Mesenchymal stem cell (in vitro differentiated cells and primary cell): ENCODE results near the gene OPRPN.

ENCODE experiments used
- DNase-seq: peaks from one replicate; pipeline ENCODE4 v3.0.0-alpha.2; 2013
- H2AFZ ChIP-seq: one replicate; pipeline ENCODE4 v1.6.1; 2013; ENCODE audit warnings: low read depth, mild to moderate bottlenecking, control low read depth, inconsistent platforms, low read length, moderate library complexity
- H2AK5ac ChIP-seq: 2 replicates; pipeline ENCODE4 v1.6.1; 2013; ENCODE audit warnings: low read length, moderate library complexity, mild to moderate bottlenecking, inconsistent platforms; ENCODE audit not compliant: severe bottlenecking
- H2BK120ac ChIP-seq: one replicate; pipeline ENCODE4 v1.6.1; 2013; ENCODE audit warnings: low read depth, mild to moderate bottlenecking, inconsistent platforms, low read length, moderate library complexity
- H2BK12ac ChIP-seq, 2 experiments: one replicate each; pipeline ENCODE4 v1.6.1; 2013; ENCODE audit warnings: inconsistent platforms in 2 of 2, low read length in 2 of 2, mild to moderate bottlenecking in 2 of 2, moderate library complexity in 2 of 2, control low read depth in 1 of 2
- H2BK15ac ChIP-seq: one replicate; pipeline ENCODE4 v1.6.1; 2013; ENCODE audit warnings: mild to moderate bottlenecking, low read depth, inconsistent platforms; ENCODE audit not compliant: poor library complexity, severe bottlenecking
- H2BK5ac ChIP-seq: 2 replicates; pipeline ENCODE4 v1.6.1; 2013; ENCODE audit warnings: low read depth, mild to moderate bottlenecking, low read length, control low read depth, inconsistent platforms; ENCODE audit not compliant: poor library complexity, severe bottlenecking
- H3K14ac ChIP-seq, 2 experiments: one replicate each; pipeline ENCODE4 v1.6.1; 2013; ENCODE audit warnings: inconsistent platforms in 2 of 2, low read length in 2 of 2, control low read depth in 1 of 2, mild to moderate bottlenecking in 1 of 2, moderate library complexity in 1 of 2
- H3K18ac ChIP-seq, 2 experiments: one replicate each; pipeline ENCODE4 v1.6.1; 2013; ENCODE audit warnings: inconsistent platforms in 2 of 2, low read length in 2 of 2, control low read depth in 1 of 2, low read depth in 1 of 2, mild to moderate bottlenecking in 1 of 2
- H3K23ac ChIP-seq, 2 experiments: one replicate each; pipeline ENCODE4 v1.6.1; 2013; ENCODE audit warnings: inconsistent platforms in 2 of 2, low read length in 2 of 2, mild to moderate bottlenecking in 2 of 2, moderate library complexity in 2 of 2, control low read depth in 1 of 2
- H3K27ac ChIP-seq: 2 replicates; pipeline ENCODE4 v1.5.1; 2013; ENCODE audit warnings: mild to moderate bottlenecking, moderate library complexity, low read length, control low read depth, inconsistent platforms; ENCODE audit not compliant: poor library complexity, severe bottlenecking
- H3K27me3 ChIP-seq, 2 experiments: 2 replicates each; pipeline versions ENCODE4 v1.6.1 to v1.7.0; 2013; ENCODE audit warnings: low read length in 2 of 2, mild to moderate bottlenecking in 2 of 2, moderate library complexity in 2 of 2, control low read depth in 1 of 2, inconsistent platforms in 1 of 2; ENCODE audit not compliant: control insufficient read depth in 1 of 2, insufficient read depth in 1 of 2
- H3K36me3 ChIP-seq, 2 experiments: 2 replicates each; pipeline versions ENCODE4 v1.6.1 to v1.7.0; 2013; ENCODE audit warnings: low read length in 2 of 2, control low read depth in 1 of 2, inconsistent platforms in 1 of 2, low read depth in 1 of 2, mild to moderate bottlenecking in 1 of 2; ENCODE audit not compliant: insufficient read depth in 2 of 2, control insufficient read depth in 1 of 2
- H3K4ac ChIP-seq, 2 experiments: one replicate each; pipeline ENCODE4 v1.6.1; 2013; ENCODE audit warnings: inconsistent platforms in 2 of 2, low read length in 2 of 2, mild to moderate bottlenecking in 2 of 2, moderate library complexity in 2 of 2, control low read depth in 1 of 2, low read depth in 1 of 2
- H3K4me1 ChIP-seq: 2 replicates; pipeline ENCODE4 v1.6.1; 2013; ENCODE audit warnings: low read depth, low read length, control low read depth; ENCODE audit not compliant: control insufficient read depth, insufficient read depth
- H3K4me2 ChIP-seq: 2 replicates; pipeline ENCODE4 v1.6.1; 2013; ENCODE audit warnings: low read length, mild to moderate bottlenecking, inconsistent platforms; ENCODE audit not compliant: poor library complexity, severe bottlenecking
- H3K4me3 ChIP-seq, 2 experiments: 2 replicates each; pipeline versions ENCODE4 v1.5.1 to v1.7.0; 2013; ENCODE audit warnings: low read length in 2 of 2, mild to moderate bottlenecking in 2 of 2, control low read depth in 1 of 2, low read depth in 1 of 2; ENCODE audit not compliant: insufficient read depth in 1 of 2
- H3K79me1 ChIP-seq: replicated peaks from 2 replicates; pipeline ENCODE4 v1.6.1; 2013; ENCODE audit warnings: mild to moderate bottlenecking, control low read depth, low read length, inconsistent platforms; ENCODE audit not compliant: poor library complexity, severe bottlenecking
- H3K9ac ChIP-seq: 2 replicates; pipeline ENCODE4 v1.7.0; 2013; ENCODE audit warnings: mild to moderate bottlenecking, low read length, moderate library complexity
- H3K9me3 ChIP-seq: 2 replicates; pipeline ENCODE4 v1.7.0; 2013; ENCODE audit warnings: mild to moderate bottlenecking, low read length; ENCODE audit not compliant: control insufficient read depth
- H4K8ac ChIP-seq: one replicate; pipeline ENCODE4 v1.6.1; 2013; ENCODE audit warnings: inconsistent platforms, mild to moderate bottlenecking, low read length, moderate library complexity
- H4K91ac ChIP-seq: one replicate; pipeline ENCODE4 v1.6.1; 2013; ENCODE audit warnings: mild to moderate bottlenecking, low read length, inconsistent platforms
- WGBS: methylation state at CpG from one replicate; pipeline ENCODE4 v1.1.7; 2013; ENCODE audit warnings: mixed read lengths; 5-methylcytosine and 5-hydroxymethylcytosine counted together

OPRPN gene

GRCh38 chr4:70399319-70399718 is 1.6 kb downstream of the OPRPN start:
- Histone ChIP-seq H4K91ac (no peak overlapping the region), H3K36me3 (no peaks in the 10 kb centered on the region), H3K27me3 (no peaks in the 10 kb centered on the region), H3K9me3 (no peaks in the 10 kb centered on the region), H2BK120ac (no peak overlapping the region), H3K79me1 (no peaks in the 10 kb centered on the region), H3K27ac (no peak overlapping the region), H3K4me1 (no peaks in the 10 kb centered on the region), H2BK12ac (no peak overlapping the region), H3K9ac (no peak overlapping the region), H4K8ac (no peak overlapping the region), H3K18ac (no peak overlapping the region), H2BK15ac (no peak overlapping the region), H3K4ac (no peak overlapping the region), H2BK5ac (no peak overlapping the region), H2AFZ (no peak overlapping the region), H3K4me2 (no peak overlapping the region), H2AK5ac (no peak overlapping the region), H3K4me3 (no peak overlapping the region), H3K14ac (no peak overlapping the region), H3K23ac (no peak overlapping the region)
- WGBS, result no CpG with 5 or more reads among the region's 1 CpG
- no peak for DNase-seq

GRCh38 chr4:70402762-70403161 is 5.0 kb downstream of the OPRPN start:
- WGBS, result 80% methylated on average over 1 of the region's 1 CpG
- Histone ChIP-seq H2BK120ac (no peak overlapping the region), H2BK15ac (no peak overlapping the region), H4K8ac (no peak overlapping the region), H2BK12ac (no peak overlapping the region), H3K27ac (no peak overlapping the region), H2AK5ac (no peak overlapping the region), H3K4me2 (no peak overlapping the region), H2BK5ac (no peak overlapping the region), H3K23ac (no peak overlapping the region), H3K27me3 (no peaks in the 10 kb centered on the region), H3K79me1 (no peaks in the 10 kb centered on the region), H2AFZ (no peak overlapping the region), H3K4me3 (no peak overlapping the region), H3K14ac (no peak overlapping the region), H3K4me1 (no peaks in the 10 kb centered on the region), H3K9ac (no peak overlapping the region), H3K18ac (no peak overlapping the region), H3K4ac (no peak overlapping the region), H4K91ac (no peak overlapping the region), H3K36me3 (no peaks in the 10 kb centered on the region), H3K9me3 (no peaks in the 10 kb centered on the region)
- no peak for DNase-seq

GRCh38 chr4:70405765-70406164 is 8.0 kb downstream of the OPRPN start:
- no peak overlapping the region for H3K4me3 ChIP-seq
- H3K4me2 ChIP-seq, result no peak overlapping the region
- H3K27ac ChIP-seq, result no peak overlapping the region
- H2BK15ac ChIP-seq, result no peak overlapping the region
- no peak overlapping the region for H2AFZ ChIP-seq
- peaks cover 3% of the 10 kb centered on the region for H3K9me3 ChIP-seq
- H3K4me1 ChIP-seq, result no peaks in the 10 kb centered on the region
- 72% methylated on average over 3 of the region's 6 CpGs for WGBS
- no peak overlapping the region for H3K4ac ChIP-seq
- H3K36me3 ChIP-seq, result no peaks in the 10 kb centered on the region
- no peak overlapping the region for H2BK120ac ChIP-seq
- H3K27me3 ChIP-seq, result no peaks in the 10 kb centered on the region
- no peak overlapping the region for H3K9ac ChIP-seq
- H3K79me1 ChIP-seq, result no peaks in the 10 kb centered on the region
- no peak overlapping the region for H3K23ac ChIP-seq
- no peak overlapping the region for H2BK5ac ChIP-seq
- H2AK5ac ChIP-seq, result no peak overlapping the region
- no peak overlapping the region for H3K18ac ChIP-seq
- no peak overlapping the region for H4K8ac ChIP-seq
- no peak overlapping the region for H4K91ac ChIP-seq
- no peak overlapping the region for H2BK12ac ChIP-seq
- H3K14ac ChIP-seq, result no peak overlapping the region
- DNase-seq, result no peak

GRCh38 chr4:70425306-70425705 is 27.6 kb downstream of the OPRPN start:
- Histone ChIP-seq H3K9me3 (peaks cover 9% of the 10 kb centered on the region), H3K4me2 (no peak overlapping the region), H2BK120ac (no peak overlapping the region), H4K8ac (no peak overlapping the region), H2AFZ (no peak overlapping the region), H2BK5ac (no peak overlapping the region), H3K4me1 (no peaks in the 10 kb centered on the region), H3K79me1 (no peaks in the 10 kb centered on the region), H3K18ac (no peak overlapping the region), H3K4me3 (no peak overlapping the region), H3K14ac (no peak overlapping the region), H3K4ac (no peak overlapping the region), H3K23ac (no peak overlapping the region), H4K91ac (no peak overlapping the region), H2BK15ac (no peak overlapping the region), H2BK12ac (no peak overlapping the region), H3K36me3 (no peaks in the 10 kb centered on the region), H2AK5ac (no peak overlapping the region), H3K27ac (no peak overlapping the region), H3K27me3 (no peaks in the 10 kb centered on the region), H3K9ac (no peak overlapping the region)
- 89% methylated on average over 1 of the region's 1 CpG for WGBS
- no peak for DNase-seq
